GM12875 (cell line): Measurements from ENCODE around the gene AHNAK2.
"Not testable (repeated sequence)": the region's sequence is repeated elsewhere in the genome, so short reads cannot be mapped to it uniquely, and the experiment has no call there.

ENCODE experiments used
- H3K4me3 ChIP-seq: one replicate; pipeline ENCODE4 v1.5.1; 2011; ENCODE audit warnings: low read depth, low read length, control low read depth
- TF ChIP-seq, protein P1 (sequence below): IDR thresholded peaks from 2 replicates; pipeline ENCODE4 v1.5.1; 2011; ENCODE audit warnings: low read depth, mild to moderate bottlenecking, control low read depth, inconsistent platforms, low read length, moderate library complexity, borderline replicate concordance; ENCODE audit not compliant: insufficient read depth

The AHNAK2 gene

DNA sequence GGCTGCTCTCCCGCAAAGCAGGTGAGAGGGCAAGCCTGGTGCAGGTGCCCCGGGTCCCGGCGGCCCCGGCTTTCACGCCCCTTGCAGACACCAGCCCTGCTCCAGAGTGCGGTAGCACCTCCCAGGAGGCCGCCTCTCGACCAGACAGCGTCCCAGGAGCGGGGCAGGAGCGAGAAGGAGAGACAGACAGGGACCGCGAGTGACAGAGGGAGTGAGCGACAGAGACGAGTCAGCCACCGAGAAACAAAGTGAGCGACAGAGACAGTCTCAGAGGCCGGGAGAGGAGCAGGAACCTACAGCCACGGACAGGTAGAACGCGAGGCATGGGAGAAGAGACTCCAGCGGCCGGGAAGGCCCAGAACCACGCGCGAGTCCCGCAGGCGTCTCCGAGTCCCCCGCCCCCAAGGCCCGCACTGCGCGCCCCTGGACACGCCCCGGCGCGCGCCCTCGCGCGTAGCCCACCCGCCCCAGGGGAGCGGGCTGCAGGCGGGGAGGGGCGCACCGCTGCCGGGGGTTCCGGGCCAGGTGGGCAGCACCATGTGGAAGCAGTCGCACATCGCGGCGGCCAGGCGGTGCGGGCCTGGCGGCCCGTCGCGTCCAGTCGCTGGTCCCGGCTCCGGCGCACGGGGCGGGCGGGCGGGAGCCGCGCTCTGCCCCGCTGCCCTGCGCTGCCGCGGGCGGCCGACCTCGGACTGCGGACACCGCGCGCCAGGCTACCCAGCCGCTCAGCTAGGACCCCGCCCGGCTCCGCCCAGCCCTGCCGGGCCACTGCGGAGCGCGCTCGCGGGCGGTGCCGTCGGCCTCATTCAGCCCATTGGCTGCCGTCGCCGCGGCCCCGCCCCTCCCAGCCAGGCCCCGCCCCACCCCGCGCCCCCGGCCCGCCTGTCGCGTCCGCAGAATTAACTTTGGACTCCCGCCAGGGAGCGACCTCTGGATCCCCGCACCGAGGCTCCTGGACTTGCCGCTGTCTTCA lies at the start of gene AHNAK2:
Gene AHNAK2 (minus strand): TSS at position 694 of the 973 bp plus-strand sequence. CDS start 137 bp downstream, at position 557.
- H3K4me3 ChIP-seq: no peak within 1 kb of the TSS
- TF ChIP-seq, protein P1, sequence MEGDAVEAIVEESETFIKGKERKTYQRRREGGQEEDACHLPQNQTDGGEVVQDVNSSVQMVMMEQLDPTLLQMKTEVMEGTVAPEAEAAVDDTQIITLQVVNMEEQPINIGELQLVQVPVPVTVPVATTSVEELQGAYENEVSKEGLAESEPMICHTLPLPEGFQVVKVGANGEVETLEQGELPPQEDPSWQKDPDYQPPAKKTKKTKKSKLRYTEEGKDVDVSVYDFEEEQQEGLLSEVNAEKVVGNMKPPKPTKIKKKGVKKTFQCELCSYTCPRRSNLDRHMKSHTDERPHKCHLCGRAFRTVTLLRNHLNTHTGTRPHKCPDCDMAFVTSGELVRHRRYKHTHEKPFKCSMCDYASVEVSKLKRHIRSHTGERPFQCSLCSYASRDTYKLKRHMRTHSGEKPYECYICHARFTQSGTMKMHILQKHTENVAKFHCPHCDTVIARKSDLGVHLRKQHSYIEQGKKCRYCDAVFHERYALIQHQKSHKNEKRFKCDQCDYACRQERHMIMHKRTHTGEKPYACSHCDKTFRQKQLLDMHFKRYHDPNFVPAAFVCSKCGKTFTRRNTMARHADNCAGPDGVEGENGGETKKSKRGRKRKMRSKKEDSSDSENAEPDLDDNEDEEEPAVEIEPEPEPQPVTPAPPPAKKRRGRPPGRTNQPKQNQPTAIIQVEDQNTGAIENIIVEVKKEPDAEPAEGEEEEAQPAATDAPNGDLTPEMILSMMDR: no peak

- not testable (repeated sequence) for H3K4me3 ChIP-seq
These were observed 49.5 kb upstream of the AHNAK2 start for GRCh38 chr14:105027718-105028117.

GRCh38 chr14:105026802-105027563 lies 48.8 kb upstream of the AHNAK2 start:
- H3K4me3 ChIP-seq: no peak overlapping the region
- TF ChIP-seq, protein P1: no peak

DNA sequence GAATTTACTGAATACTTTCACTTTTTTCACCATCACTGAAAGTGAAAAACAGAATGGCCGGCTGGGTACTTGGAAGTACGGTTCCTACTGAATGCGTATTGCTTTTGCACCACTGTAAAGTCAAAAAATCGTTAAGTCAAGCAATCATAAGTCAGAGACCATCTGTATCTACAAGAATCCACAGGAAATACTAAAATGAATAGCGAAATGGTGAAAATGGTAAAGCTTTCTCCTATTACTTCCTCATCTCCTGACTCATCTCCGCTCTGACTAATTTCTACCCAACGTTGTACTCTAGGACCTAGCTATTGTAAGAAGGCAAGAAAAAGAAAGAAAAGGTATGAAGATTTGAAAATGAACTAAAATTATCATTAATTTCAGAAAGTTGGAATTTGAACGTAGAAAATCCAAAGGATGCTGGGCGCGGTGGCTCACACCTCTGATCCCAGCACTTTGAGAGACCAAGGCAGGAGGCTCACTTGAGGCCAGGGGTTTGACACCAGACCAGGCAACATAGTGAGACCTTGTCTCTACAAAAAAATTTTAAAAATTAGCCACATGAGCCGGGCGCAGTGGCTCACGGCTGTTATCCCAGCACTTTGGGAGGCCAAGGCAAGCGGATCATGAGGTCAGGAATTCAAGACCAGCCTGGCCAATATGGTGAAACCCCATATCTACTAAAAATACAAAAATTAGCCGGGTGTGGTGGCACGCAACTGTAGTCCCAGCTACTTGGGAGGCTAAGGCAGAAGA lies 48.0 kb upstream of the AHNAK2 start:
- no peak overlapping the region for H3K4me3 ChIP-seq
- TF ChIP-seq, protein P1: no peak

DNA sequence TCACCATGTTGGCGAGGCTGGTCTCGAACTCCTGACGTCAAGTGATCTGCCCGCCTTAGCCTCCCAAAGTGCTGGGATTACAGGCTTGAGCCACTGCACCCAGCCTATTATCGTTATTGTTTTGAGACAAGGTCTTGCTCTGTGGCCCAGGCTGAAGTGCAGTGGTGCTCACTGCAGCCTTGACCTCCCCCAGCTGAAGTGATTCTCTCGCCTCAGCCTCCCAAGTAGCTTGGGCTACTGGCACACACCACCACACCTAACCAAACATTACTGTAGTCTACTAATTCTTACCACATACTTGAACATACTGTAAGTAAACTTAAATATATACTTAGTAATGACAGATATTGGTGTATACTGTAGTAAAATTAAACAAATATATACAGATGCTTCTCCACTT lies 47.3 kb upstream of the AHNAK2 start:
- TF ChIP-seq, protein P1: no peak
- H3K4me3 ChIP-seq: no peak overlapping the region

- no peak overlapping the region for H3K4me3 ChIP-seq
- TF ChIP-seq, protein P1: no peak
These were observed 45.8 kb upstream of the AHNAK2 start for GRCh38 chr14:105023791-105024480.
